22Rv1 (cell line): ENCODE results near the gene MKKS.

ENCODE experiments used
- CTCF ChIP-seq: fragments of 450-650 bp; IDR thresholded peaks from 2 replicates; pipeline ENCODE4 v1.5.1; 2017; ENCODE audit warnings: mild to moderate bottlenecking
- ZFX ChIP-seq: fragments of 450-650 bp; IDR thresholded peaks from 2 replicates; pipeline ENCODE4 v1.6.1; 2017; ENCODE audit warnings: antibody characterized with exemption, borderline replicate concordance

GRCh38 chr20:10454151-10454750 is 20.2 kb upstream of the MKKS start:
- TF ChIP-seq CTCF, result no peak
- no peak for TF ChIP-seq ZFX
